NCI-H128 (cell line): ENCODE measurements around the gene ICA1L.

Experiments
- DNase-seq: peaks from one replicate; lab custom pipeline; 2025; ENCODE audit not compliant: unreplicated experiment; lab: John Stamatoyannopoulos, UW

Gene ICA1L

DNA sequence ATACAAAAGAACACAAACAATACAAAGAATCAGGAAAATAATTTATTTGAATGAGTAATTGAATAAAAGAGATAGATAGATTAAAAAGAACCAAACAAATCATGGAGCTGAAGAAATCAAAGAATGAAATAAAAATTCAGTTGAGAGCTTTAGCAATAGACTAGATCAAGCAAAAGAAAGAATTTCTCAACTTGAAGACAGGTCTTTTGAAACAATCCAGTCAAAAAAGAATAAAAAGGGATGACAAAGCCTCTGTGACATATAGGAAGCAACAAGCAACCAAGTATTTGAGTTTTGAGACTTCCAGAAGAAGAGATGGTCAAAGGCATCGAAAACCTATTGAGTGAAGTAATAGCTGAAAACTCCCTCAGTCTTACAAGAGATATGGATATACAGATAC is 128.0 kb downstream of the ICA1L start:
- no peak for DNase-seq

DNA sequence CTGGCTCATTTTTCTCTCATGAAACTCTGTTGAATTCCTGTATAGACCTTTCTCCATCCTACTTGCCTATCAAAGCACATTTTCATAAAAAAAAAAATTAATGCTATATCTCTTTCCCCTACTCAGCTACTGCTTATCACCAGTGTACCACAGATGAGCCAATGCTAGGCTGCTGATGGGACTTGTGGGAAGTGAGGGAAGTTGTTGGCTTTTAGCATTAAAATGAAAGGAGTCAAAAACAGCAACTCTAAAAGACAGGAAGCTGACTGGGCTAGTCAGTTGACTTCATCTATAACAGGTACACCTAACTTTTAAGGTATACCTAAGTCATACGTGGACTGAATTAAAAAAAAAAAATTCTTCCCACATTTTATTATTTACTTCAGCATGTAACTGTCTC is 134.7 kb downstream of the ICA1L start:
- DNase-seq, result no peak

DNA sequence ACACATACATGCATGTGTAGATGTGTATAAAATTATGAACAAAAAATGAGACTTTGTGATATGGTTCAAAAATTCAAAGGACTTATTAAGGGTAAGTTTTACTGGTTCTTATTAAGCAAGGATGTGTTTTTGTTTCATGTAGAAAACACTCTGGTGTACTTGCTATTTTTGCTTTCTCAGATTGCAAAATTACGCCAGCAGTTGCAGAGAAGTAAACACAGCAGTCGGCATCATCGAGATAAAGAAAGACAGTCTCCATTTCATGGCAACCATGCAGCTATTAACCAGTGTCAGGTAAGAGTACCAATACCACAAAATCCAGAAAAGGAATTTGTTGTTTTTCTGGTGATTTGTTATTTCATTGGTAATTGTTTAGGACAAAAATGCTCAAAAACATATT is 145.5 kb downstream of the ICA1L start:
- no peak for DNase-seq

DNA sequence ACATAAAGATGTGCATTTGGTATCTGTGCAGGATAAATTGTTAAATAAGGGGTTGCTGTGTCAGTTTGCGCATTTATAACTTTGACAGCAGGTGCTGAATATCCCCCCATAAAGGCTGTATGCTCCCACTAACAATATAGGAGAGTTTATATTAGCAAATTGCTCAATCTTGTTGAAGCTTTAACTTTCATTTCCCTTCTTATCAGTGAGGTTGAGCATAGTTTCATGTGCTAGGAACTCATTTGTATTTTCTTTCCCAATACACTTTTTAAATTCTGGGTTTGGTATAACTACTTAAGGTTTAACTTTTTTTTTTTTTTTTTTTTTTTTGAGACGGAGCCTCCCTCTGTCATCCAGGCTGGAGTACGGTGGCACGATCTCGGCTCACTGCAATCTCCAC is 147.8 kb downstream of the ICA1L start:
- DNase-seq, result no peak
